GM19438 (cell line): Measurements from ENCODE around the gene ANKLE1.
A peak's percentile ranks its signal among the peaks of the same experiment; 100 is the strongest.
"Not testable (repeated sequence)": the region's sequence is repeated elsewhere in the genome, so short reads cannot be mapped to it uniquely, and the experiment has no call there.

Experiments used
- ATAC-seq: cut with Tn5 transposase; IDR thresholded peaks from one replicate; pipeline ENCODE4 v1.9.1; 2021; ENCODE audit warnings: low read depth; ENCODE audit not compliant: unreplicated experiment

Gene ANKLE1

DNA sequence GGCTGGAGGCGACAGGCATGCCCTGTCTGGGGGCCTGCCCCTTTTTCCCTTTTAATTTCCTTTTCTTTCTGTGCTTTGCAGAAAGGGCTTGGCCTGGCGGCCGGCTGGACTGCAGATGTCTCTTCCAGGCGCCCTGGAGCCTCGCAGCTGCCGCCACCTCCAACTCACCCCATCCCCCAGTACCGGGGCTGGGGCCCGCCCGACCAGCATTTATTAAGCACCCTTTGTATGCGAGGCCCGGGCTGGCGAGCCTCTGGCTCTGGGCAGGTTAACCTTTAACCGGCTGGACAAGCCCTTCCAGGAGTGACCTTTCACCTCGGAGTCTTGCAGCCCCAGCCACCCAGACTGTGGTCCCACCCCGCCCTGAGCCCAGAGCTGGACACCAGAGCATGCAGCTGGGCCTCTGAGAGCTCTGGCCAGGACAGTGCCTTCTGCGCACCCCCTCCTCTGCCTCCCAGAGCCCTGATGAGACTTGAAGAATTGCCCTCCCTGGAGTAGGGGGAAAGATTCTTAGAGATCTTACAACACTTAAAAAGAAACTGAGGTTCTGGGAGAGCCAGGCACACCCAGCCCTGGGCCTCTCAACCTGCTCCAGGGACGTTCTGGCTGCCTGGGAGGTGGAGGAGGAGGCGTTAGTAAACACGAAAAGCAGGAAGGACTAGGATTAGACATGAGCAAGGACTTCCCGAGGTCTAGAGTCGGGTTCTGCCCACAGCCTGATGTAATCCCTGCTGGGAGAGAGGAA lies 34.8 kb upstream of the ANKLE1 start:
- ATAC-seq, result no peak

DNA sequence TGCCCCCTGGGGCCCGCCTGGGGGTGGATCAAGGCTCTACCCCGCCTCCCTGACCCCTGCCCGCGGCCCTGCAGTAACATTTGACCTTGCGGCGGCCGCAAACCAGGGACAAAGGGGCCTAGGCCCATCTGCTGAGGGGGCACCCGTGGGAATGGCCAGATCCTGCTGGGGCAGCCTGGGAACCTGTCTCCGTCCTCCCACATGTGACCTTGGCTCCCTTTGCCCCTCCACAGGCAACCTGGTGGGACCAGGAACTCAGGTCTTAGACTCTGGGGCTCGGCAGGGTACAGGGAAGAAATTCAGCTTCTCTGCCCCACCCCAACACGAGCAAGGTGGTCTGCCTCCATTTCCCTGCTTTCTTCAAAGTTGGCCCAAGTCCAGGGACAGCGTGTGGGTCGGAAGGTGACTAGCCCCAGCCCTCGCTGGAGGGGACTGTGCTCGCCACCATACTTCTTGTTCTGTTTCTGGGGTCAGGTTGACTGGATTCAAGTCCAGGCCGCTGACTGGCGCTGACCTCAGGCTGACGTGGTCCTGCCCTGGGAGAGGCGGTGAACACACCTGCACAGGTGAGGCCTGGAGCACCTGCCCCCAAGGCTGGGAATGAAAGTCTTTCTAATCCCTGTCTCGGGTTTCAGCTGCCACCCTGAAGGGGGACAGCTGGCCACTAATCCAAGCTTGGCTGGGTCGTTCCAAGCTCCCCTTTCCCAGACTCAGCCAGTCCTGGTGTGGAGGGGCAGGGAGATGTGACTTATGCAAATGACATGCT lies 33.5 kb upstream of the ANKLE1 start:
- no peak for ATAC-seq

DNA sequence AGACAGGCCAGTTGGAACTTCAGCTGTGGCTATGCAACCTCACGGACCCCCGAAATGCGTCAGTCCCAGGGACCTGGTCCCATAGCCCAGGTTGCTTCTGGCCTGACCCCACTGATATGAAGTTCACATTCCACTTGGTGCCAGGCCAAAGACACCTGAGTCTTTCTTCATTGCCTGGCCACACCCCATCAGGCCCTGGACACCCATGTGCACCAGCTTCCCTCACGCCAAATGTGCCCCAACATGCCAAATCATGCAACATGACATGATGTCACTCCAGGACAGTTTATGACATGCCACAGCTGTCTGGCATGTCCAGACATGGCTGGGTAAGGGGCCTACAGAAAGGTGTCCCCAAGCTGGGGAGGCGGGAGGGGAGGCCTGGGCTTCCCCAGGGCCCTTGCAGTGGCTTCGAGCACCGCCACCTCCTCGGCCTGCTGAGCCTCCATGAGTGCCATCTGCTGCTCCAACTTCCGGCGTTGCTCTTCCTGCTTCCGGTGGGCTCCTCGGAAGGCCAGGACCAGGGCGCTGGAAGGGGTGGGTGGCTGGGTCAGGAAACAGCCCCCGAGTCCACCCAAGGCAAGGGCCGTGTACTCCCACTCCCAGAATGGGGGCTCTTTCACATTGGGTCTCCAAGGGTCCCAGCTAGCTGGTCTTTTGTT lies 31.7 kb upstream of the ANKLE1 start:
- no peak for ATAC-seq

DNA sequence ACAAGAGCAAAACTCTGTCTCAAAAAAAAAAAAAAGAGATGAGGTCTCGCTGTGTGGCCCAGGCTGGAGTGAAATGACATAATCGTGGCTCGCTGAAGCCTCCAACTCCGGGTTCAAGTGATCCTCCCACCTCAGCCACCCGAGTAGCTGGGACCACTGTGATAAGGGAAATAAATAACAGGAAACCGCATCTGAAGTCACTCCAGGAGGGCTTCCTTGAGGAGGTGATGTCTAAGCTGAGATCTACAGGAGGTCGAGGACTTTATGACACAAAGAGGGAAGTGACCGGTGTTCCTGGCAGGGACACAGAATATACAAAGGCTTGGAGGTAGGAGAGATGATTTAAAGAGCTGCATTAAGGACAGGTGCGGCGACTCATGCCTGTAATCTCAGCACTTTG lies 27.1 kb upstream of the ANKLE1 start:
- no peak for ATAC-seq

DNA sequence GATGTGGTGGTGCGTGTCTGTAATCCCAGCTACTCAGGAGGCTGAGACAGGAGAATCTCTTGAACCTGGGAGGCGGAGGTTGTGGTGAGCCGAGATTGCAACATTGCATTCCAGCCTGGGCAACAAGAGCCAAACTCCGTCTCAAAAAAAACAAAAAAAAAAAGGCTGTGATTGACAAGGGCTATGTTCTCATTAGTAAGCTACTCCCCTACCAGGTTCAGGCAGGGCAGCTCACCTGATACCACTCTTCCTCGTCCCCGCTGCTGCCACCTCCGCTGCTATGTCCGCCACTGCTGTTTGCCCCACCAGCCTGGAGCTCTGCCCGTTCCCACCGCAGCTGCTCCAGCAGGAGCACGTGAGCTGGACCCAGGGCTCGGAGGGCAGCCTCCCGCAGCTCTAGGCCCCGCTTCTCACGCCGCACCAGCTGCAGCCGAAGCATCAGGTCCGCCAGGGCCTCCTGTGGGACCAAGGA lies 26.5 kb upstream of the ANKLE1 start:
- no peak for ATAC-seq

DNA sequence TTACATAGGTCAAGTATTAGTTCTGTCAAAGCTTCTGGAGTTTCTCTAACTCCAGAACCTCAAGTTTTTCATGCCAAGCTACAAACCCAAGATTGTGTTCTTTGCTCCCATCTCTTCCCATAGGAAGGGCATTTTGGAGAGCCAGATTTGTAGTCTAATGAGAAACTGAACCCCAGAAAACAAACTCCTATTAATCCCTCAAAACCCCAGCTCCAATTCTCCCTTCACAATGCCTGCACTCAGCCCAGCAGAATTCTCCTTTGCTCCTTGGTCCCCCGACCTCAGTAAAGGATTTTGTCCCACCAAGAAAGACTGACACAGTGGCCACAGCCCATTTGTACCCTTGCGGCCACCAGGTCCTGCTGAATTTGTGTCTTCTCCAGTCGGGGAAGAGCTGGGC lies 25.6 kb upstream of the ANKLE1 start:
- no peak for ATAC-seq

DNA sequence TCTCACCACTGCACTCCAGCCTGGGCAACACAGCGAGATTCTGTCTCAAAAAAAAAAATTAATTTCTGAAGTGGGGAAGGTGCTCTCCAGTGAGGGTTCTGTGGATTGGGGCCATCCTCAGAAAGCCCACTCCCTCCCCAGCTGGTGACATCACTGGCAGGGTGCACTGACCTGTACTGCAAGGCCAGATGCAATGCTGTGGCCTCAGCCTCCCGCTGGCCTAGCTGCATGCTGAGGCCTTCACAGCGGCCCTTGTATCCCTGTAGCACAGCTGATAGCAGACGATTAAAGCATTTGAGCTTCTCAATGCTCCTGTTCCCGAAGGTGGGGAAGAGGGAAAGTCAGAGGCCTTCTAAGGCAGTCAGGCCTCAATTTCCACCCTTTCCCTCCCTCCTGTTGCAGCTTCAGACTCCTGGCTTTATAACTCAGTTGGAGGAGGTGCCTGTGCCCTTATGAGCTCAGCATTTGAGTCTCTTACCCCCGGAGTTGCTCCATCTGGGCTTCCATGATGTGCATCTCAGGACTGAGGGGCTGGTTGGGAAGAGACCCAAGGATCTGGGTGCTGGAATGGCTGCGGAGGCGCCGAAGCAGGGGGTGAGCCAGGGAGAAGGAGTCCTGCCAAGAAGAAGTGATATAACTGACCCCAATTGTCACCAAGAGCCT lies 22.5 kb upstream of the ANKLE1 start:
- ATAC-seq, result no peak

DNA sequence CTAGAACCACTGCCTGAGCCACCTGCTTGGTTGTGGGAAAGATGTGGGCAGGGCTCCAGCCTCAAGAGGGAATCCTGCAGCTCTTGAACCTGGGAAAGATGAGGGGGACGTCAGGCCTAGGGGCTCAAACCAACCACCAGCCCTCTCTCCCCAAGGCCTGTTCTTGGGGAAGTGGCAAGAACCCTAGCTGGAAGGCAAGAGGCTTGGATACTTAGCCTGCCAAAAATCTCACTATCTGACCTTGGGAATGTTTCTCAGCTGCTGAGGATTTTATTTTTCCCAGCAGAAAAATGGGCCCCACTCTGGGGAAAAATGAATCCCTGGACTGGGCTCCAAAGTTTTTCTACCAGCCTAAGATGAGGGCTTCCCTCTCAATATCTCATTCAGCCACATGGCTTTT lies 21.8 kb upstream of the ANKLE1 start:
- ATAC-seq, result no peak

DNA sequence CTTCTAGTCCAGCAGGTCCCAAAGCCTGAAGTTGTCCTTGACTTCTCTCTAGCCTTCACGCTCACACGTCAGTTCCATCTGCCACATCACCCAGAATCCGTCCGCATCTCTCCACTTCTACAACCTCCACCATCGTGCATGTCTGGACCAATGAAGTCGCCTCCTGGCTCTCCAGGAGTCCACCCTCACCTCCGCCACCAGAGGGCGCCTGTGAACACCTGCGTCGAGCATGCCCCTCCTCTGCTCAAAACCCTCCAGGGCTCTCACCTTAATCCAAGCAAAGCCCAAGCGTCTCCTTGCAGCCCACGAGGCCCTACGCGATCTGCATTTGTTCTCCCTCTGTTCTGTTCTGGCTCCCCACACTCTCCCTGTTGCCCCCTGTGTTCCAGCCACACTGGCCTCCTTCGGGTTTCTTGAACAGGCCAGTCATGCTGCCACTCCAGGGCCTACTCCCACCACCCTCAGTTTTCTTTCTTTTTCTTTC lies 20.8 kb upstream of the ANKLE1 start:
- peak; percentile 83 for ATAC-seq

DNA sequence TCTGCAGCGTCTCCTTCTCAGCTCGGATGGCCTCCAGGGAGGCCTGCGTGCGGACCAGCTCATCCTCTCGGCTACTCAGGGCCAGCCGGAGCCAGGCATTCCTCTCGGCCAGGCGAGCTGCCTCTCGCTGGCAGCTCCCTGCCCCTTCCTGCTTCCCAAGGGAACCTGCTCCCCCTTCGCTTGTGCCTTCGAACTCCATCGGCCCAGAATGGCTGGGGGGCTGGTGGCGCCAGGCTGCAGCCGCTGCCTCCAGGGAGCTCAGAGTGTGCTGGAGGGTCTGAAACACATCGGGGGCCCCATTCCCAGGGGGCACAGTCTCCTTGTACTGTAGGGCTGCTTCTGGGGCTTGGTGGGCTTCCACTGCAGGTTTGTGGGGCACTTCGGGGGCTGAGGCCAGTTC lies 19.1 kb upstream of the ANKLE1 start:
- ATAC-seq, result no peak

DNA sequence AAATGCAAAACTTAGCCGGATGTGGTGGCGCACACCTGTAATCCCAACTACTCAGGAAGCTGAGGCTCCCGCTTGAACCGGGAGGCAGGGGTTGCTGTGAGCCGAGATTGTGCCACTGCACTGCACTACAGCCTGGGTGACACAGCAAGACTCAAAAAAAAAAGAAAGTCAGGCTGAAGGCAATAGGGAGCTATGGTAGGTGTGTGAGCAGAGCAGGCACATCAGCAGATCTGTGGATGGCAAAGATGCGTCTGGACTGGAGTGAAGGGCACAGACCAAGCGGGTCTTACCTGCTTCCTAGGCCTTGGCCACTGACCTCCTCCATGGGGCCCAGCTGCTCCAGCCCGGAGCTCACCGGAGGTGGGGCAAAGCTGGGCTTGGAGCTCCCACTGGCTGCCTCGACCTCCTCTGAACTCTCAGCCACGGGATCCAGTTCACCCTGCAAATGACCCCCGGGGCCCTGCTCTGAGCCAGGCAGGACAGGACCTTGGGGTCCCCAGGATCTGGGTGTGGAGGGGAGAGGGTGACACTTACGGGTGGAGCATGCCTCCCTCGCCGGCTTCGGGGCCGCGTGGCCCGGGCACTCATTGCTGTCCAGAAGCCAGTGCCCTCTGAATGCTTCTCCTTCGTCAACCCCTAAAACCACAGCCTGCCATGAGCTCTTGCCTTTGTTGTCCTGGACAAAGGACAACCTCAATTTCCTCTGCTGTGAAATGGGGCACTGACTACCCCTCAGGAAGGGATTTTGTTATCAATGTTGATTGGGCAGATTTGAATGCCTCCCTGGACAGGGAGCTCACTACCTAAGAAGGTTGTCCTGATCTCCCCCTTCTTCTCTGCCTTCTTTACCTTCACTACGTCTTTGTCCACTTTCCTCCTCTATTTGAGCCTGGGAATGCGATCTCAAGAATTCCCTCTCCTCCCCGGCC lies 17.7 kb upstream of the ANKLE1 start:
- ATAC-seq, result no peak

DNA sequence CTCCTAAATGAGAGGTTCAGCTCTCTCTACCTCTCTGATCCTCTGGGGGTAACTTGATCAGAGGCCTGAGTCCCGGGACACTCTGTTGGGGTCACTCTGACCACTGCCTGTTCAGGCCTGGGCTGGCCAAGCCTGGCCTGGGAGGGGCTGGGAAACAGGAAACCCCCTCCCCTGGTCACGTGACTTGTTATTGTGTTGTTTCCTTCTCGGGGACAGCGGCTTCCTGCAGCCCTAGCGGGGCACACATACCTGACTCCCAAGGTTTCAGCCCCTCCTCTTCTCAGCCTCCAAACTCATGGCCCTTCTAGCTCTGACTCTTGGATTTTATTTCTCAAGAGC lies 17.1 kb upstream of the ANKLE1 start, which contains the start of gene USHBP1:
Gene USHBP1, minus strand, starts transcription at position 105 of the 339 bp plus-strand sequence. CDS start 446 bp downstream, outside the sequence.
- no peak for ATAC-seq

DNA sequence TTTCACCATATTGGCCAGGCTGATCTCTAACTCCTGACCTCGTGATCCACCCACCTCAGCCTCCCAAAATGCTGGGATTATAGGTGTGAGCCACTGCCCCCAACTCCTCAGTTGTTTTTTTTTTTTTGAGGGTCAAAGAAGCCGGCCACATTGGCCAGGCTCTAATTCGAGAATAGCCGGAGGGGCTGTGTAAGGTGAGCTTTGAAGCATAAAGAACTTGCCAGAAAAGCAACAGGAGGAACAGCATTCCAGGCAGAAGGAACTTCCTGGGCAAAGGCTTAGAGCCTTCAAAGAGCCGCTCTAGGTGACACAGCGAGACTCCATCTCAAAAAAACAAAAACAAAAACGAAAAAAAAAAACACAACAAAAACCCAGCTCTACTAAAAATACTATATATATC lies 15.7 kb upstream of the ANKLE1 start:
- ATAC-seq, result no peak

DNA sequence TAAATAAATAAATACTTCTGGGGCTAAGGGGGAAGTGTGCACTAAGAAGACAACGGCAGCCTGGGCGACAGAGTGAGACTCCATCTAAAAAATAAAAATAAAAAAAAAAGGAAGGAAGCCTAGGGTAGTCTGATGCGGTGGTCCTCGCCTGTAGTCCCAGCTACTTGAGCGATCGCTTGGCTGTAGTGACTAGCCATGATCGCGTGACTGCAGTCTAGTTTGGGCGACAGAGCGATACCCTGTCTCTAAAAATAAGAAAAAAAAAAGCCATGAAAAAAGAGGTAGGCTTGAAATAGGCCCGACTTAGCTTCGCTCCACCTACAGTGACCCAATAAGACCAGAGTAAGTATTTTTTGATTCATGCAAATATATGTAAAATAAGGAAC lies 15.1 kb upstream of the ANKLE1 start:
- ATAC-seq, result no peak

DNA sequence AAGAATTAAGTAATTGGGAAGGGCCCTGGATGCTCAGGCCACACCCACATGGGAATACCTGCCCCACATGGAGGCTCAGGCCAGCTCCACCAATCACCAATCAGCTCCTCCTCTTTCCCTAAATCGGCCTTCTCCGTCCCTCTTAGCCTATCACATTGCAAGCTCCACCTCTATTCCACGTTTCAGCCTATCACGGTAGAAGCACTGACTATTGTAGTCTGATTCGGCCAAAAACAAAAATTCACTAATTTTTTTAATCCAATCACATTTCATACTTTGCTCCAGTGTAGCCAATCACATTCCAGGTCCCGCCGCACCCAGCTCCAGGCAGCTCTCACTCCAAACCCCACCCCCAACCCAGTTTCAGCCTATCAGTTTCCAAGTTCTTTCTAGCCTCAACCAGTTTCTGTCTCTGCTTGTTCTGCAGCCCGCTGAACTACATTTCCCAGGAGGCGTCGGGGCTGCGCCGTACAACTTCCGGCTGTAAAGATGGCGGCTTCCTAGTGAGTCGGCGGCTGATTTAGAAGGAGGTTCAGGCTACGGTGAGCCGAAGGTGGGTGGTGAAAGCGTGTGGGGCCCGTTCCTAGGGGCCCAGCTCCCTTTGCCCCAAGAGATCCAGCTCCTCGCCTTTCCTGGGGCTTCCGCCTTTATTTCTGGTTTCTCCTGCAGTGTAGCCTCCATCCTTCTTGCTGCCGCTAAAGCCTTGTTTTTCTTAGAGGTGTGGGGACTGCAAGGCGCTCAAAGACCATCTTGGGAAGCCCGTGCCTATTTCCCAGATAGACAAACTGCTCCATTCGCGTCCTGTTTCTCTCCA lies 14.5 kb upstream of the ANKLE1 start, which contains the start of gene BABAM1:
Gene BABAM1, plus strand, starts transcription at position 469 of the 814 bp plus-strand sequence. CDS start 1,364 bp downstream, outside the sequence.
- ATAC-seq, result peak; percentile 92

DNA sequence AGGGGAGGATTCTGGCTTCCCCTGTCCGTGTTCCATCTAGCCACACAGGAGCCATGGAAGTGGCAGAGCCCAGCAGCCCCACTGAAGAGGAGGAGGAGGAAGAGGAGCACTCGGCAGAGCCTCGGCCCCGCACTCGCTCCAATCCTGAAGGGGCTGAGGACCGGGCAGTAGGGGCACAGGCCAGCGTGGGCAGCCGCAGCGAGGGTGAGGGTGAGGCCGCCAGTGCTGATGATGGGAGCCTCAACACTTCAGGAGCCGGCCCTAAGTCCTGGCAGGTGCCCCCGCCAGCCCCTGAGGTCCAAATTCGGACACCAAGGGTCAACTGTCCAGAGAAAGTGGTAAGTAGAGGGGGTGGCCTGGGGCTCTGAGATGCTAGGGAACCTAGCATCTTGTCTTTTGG lies 12.9 kb upstream of the ANKLE1 start:
- ATAC-seq, result no peak

DNA sequence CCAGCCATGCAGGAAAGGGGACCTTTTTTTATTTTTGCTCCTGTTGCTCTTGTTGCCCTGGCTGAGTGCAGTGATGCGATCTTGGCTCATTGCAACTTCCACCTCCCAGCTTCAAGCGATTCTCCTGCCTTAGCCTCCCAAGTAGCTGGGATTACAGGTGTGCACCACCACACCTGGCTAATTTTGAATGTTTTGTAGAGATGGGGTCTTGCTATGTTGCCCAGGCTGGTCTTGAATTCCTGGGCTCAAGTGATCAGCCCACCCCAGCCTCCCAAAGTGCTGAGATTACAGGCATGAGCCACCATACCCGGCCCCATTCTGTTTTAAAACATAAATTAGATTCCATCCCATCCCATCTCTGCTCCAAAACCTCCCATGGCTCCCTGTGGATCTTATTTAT lies 6.8 kb upstream of the ANKLE1 start:
- ATAC-seq, result not testable (repeated sequence)

DNA sequence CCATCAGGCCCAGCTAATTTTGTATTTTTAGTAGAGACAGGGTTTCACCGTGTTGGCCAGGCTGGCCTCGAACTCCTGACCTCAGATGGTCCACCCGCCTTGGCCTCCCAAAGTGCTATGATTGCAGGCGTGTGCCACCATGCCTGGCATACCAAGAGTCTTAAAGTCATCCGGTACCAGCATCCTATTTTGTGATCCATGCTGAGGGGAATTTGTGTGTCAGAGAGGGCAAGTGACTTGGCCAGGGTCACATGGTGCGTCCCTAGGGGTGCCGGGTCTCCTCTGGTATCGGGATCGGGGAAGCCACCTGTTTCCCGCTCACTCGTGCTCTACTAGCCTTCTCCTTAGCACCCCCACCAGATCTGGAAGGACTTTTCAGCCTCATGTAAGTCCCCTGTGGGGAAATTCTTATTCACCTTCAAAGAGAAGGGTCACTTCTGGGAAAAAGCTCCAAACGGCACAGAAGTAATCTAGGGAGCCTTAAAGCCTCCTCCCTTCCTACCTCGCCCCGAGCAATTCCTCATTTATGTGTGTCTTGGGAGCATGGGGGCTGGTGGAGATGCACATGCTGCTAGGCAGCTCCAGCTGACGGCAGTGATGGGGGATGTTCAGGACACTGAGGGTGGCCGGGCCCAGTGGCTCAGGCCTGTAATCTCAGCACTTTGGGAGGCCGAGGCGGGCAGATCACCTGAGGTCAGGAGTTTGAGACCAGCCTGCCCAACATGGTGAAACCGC lies 6.1 kb upstream of the ANKLE1 start:
- ATAC-seq, result no peak
